Central memory CD4-positive, alpha-beta T cell (primary cell): Measurements from ENCODE around the gene ERAL1.

Experiments
- DNase-seq: peaks from one replicate; pipeline ENCODE4 v3.0.0; 2022

The ERAL1 gene

DNA sequence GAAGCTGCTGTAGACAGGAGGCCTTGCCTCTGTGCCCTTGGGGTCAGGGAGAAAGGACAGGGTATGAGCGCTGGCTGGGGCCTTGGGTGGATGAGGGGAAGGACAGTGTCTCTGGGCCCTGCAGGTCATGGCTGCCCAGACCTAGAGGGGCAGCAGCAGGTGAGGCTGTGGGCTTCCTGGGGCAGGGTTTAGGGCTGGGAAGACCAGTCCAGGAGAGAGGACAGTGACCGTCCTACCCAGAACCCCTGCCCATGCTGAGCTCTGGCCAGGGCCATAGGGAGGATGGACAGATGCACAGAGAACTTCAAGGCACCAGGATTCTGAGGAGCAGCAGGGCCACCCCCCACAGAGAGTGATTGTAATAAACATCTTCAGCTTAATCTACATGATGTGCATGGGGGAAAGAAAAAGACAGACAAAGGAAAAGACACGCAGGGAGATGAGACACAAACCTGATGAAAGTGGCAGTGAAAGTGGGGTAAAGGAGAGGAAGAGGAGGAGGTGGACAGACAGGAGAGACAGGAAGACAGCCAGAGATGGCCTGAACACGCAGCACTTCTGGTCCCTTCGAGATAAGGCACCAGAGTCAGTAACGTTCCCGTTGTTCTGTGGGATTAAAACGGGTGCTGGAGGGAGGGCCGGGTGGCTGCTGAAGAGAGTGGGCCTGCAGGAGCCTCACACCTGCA, 25.2 kb downstream of the ERAL1 start:
- no peak for DNase-seq

DNA sequence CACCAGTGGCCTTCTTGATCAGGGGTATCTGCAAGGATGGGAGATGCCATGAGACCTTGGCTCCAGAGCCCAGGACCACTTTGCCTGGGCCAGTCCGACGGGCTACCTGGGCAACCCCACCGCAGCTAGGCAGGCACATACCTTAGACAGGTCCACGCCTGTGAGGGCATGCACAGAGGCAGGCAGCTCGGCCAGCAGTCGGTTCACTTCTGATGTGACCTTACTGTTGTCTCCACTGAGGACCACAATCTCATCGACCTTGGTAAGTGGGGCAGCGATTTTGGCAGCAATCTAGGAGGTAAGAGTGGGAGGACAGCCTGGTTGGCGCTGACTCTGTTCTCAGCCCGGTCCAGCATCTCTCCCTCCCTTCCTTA, 25.7 kb downstream of the ERAL1 start:
- no peak for DNase-seq

DNA sequence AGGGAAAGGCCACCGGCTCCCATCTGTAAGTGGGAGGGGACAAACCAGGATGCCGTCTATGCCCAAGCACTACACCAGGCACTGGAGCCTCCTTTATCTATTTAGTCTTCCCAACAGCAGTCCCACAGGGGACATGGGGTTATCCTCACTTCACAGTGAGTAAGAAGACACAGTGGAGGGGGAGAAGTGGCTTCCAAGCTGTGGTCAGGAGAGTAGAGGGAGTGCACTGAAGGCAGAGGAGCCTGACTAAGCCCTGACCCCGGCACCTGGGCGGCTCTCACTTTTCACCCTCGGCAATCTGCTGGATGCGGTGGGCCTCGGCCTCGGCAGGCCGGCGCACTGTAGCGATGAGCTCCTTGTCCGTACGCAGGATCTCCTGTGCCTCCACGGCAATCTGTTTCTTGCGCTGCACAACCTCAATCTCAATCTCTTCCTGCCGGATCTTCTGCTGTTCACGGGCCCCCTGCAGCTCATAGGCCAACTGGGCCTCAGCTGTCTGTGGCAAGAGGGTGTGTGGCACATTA, 26.8 kb downstream of the ERAL1 start:
- DNase-seq, result no peak

DNA sequence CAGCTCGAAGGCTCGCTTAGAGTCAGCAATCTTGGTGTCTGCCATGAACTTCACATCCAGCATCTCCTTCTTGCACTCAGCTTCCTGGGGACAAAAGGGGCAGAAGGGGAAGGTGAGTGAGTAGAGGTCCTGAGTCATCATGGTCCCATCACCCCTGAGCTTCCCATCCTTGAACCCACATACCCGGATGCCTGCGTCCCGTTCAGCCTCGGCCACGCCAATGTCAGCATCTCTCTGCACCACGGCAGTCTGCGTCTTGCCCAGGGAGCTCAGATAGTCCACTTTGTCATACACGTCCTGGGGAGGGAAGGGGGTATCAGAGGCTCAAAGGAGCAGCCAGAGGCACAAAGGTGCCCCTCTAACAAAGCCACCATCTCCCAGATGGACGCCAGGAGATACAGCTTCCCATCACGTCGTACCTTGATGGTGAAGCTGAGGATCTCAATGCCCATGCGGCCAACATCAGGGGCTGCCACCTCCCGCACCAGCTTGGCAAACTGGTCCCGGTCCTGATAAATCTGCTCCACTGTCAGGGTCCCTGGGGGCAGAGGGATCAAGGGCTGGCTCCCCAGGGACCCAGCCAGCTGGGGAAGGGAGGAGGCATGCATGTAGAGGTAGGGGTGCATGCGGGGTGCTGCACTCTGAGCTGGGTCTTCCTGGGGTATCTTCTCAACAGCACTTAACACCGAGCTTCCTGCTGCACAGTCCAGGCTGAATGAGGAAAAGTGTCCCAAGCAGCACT, 27.5 kb downstream of the ERAL1 start:
- DNase-seq, result no peak

DNA sequence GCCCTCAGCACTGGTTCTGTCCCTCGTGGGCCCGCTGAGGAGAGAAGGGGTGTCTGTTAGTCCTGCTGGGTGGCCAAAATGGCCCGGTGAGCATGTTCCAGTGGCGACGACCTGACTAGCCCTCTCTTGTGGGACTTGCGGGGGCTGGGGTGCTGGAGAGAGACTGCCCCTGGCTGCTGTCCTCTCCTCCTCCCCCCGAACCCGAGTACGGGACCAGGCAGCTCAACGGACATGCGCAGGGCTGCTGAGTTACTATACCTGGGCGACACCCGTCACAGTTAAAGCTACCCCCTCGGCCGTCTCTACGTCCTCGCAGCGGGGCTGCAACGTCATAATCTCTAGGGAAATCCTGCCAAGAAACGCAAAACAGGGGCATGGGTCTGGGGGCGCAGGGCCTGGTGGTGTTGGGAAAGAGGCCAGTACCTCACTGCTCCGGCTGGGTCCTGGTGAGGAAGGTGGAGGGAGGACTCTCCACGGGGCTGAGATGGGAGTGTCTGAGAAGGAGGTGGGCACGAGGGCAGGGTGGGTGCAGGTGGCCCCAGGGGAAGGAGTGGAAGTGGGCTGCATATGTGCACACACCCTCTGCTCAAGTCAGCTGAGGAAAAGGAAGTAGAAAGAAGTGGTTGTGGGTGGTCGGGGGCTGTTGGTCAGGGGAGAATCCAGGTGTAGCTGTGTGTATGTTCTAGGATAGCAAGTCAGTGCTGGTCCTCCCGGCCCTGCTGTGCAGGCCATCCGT, 29.3 kb downstream of the ERAL1 start:
- no peak for DNase-seq

DNA sequence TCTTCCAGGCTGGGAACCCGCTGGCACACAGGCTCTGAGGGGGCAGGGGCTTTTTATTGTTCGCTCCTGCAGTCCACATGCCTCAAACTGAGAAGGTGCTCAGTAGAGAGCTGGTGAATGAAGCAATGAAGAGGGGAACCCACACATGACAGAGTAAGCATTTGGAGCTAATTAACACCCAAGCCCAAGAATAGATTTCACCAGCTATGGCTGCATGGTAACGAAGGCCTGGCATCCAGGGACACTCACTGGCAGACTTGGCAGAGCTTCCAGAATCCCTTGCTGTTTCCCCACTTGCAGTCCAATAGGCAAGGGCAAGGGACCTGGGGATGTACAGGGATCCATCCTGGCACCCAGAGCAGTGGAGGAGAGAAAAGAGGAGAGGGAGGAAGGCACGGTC, 30.5 kb downstream of the ERAL1 start:
- no peak for DNase-seq

DNA sequence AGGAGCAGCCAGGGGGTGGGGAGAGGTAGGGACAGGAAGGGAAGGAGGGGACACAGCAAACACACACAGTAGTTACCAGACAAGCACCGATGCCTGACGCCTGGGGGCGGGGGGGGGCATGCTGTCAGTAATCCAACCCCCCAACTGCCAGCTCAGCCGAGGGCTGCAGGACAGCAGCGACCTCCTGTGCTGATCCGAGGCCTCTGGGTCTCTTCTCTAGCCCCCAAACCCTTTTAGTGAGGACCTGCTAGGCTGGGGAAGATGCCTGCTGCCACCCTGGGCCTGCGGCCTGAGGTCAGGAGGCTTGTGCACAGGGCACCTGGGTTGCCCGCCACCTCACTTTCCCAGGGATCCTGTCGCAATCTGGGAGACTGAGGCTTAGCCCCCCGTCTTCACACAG, 31.1 kb downstream of the ERAL1 start:
- DNase-seq, result no peak

DNA sequence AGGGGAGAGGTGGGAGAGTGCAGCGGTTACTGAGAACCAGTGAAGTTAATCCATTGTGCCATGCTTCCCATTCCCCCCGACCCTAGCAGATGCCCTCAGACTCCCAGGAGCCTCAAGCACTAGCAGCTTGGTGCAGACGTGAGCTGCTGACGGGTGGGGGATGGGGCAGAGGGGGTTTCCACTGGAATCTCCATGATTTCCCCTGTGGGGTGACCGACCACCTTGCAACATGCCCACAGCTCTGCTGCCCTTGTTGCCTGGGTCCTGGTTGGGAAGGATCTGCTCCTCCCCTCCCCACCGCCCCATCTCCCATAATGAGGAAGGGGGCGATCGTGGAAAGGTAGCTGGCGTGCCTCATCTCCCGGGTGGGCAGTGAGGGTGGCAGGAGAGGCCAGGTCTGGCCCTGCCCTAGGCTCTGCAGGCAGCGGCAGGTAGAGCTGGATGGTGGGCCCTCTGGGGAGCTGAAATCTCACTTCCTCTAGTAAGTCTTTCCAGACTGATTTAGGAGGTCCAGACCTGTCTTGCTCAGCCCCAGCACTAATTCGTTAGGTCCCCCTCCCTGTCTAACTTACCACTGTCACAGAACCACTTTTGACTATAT, 33.2 kb downstream of the ERAL1 start:
- no peak for DNase-seq

DNA sequence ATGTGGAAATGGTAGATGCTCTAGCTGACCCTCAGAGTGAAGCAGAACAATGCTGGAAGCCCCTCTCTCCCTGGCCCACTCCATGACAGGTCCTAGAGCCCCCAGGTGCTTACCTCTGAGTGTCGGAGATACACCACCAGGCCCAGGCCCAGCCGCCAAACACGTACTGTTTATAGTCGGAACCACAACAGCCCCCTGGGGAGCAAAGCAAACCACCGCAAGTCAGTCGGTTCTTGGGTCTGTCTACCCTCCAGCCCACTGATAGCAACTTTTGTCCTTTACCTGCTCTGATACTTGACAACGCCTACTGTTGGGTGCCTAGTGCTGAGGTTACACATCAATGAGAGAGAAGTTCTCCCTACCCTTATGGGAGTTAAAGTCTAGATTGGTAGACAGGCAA, 34.0 kb downstream of the ERAL1 start:
- DNase-seq, result no peak

DNA sequence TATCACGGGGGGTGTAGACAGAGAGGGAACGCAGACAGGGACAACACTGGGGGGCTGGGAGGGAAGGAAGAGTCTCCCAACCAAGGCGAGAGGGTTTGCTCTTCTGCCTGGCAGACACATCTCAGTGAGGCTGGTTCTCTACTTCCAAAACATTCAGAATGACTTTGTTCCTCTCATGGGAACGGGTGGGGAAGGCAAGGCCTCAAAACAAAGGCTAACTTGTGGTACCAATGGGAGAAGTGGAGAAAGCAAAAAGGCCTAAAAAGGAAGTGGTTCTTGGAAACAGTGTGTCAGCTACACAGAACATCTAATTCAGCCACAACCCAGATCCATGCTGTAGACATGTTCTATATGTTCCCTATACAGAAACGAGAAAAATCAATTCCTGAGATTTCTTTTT, 35.2 kb downstream of the ERAL1 start:
- DNase-seq, result no peak

DNA sequence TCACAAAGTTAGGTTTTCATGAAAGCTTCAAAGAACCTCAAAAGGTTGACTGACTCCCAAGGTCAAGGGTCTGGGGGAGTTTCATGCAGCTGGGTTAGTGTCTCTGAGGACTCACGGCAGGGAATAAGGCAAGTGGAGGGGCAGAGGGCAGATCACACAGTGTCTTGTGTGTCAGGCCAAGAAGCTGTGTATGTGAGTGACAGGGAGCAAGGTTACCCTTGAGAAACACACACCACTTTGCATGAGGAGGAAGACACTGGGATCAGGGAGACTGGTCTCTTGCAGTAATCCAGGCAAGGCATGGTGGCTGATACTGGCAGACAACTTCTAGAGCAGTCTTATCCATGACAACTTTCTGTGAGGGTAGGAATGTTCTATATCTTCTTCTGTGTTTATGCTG, 36.4 kb downstream of the ERAL1 start:
- DNase-seq, result no peak

DNA sequence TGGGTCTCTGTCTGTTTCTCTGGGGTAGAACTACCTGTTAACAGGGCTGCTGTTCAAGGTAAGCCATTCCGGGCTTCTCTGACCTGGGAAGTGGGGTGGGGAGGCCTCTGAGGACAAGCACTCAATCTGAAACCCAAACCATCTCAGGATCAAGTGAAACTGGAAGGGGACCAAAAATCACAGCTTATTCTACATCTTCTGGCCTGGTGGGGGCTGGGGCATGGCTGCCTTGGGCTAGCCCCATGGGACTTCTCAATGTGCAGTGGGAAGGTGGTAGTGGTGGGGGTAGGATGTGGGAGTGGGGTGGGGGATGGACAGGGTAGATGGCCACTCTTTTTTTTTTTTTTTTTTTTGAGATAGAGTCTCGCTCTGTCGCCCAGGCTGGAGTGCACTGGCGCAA, 37.2 kb downstream of the ERAL1 start:
- DNase-seq, result no peak

DNA sequence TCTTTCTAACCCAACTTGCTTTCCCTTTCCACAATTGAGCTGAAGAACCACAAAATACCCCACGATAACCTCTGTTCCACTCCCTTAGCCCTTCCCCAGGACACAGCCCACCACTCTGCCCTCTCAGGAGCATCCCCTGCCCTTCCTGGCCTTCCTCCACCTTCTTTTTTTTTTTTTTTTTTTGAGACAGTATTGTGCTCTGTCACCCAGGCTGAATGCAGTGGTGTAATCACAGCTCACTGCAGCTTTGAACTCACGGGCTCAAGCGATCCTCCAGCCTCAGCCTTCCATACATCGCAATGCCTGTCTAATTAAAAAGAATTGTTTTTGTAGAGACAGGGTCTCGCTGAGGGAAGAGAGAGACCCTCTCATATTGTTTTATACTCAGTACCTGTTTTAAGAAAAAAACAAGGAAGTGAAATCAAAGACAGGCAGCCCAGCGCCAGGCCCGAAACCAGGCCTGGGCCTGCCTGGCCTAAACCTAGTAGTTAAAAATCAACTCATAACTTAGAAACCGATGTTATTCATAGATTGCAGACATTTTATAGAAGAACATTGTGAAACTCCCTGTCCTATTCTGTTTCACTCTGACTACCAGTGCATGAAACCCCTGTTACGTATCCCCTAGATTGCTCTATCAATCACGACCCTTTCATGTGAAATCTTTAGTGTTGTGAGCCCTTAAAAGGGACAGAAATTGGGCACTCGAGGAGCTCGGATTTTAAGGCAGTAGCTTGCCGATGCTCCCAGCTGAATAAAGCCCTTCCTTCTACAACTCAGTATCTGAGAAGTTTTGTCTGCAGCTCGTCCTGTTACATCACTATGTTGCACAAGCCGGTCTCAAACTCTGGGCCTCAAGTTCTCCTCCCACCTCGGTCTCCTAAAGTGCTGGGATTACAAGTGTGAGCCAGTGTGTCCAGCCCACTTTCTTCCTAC, 38.7 kb downstream of the ERAL1 start:
- peak; percentile 32 for DNase-seq

DNA sequence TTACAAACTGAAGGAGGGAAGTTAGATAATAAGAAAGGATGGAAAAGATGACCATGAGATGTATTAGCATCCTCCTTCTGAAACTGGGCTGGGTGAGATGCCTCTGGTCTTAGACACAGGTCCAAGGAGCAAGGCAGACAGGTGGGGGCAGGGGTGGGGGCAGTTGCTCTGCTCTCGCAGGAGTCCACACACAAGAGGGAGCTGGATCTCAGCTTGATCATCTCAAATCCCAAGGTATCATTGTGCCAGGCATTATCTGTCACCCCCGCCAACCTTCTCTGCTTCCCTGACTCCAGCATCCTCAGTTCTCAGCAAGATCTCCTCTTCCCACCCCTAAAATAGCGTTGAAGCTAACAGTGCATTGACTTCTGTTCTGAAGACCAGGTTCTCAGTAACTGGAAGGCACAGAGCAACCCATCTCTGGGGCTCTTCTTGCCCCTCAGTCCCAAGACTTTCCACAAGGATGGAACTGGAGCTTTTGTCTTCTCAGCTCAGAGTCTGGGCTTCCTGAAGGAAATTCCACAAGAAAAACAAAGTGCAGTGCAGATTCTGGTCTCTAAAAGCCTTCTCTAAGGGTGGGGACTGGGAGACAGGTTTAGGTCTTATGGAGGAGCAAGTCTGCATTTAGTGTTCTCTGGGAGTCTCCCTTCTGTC, 41.1 kb downstream of the ERAL1 start:
- DNase-seq, result no peak

DNA sequence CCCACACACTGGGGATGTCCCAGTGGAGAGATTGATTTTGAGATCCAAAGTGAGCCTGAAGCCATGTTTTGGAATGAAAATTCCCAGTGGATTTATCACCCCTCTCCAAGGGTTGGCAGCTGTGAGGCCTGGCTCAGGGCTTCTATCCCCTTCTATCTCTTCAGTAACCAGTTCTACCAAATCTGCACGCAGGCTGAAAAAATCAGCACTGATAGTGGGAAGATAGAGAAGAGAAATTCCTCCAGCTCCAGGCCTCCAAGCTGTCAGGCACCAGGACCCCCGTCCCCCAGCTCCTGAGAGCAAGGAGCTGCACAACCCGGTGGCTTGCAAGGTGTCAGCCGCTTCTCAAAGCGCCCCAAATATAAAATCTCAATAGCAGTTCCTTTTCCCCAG, 41.7 kb downstream of the ERAL1 start:
- no peak for DNase-seq

DNA sequence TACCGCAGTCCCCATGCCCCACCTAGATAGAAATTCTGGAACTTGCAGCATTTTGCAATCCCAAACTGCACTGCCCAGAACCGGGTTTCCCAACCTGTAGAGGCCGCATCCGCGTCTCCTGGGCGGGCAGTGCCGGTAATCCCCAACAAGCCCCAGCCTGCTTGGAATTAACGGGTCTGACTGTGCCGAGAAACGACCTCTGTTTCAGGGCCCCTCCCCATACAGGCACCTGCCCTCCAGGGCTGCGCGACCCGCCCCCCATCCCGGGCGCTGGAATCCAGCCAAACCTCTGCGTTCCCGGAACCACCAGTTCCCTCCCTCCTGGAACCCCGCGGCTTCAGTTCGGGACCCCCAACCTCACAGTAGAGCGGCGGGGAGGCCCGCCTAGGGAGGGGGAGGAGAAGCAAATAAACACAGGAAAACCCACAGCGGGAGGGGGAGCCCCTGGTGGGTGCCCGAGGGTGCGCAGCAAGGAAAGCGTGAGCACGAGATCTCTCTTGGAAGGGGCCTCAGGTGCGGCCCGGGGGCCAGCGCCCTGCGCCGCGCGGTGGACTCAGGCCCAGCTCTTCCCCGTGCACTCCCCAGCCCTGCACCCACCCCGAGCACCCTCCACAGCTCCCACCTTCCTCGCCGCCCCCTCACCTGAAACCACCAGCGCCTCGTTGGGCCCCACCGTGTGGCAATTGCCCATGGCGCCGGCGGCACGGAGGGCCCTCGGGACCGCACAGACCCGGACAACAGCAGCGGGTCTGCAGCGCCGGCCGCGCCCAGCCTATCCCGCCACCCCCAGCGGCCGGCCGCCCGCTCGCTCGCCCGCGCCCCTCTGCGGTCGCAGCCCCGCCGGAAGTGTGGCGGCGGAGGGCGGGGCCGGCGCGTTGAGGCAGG, 42.3 kb downstream of the ERAL1 start, which contains the start of gene FLOT2:
Gene FLOT2, minus strand, starts transcription at position 850 of the 885 bp plus-strand sequence. Its CDS starts 159 bp downstream, at position 691.
- DNase-seq, result peak; percentile 69

DNA sequence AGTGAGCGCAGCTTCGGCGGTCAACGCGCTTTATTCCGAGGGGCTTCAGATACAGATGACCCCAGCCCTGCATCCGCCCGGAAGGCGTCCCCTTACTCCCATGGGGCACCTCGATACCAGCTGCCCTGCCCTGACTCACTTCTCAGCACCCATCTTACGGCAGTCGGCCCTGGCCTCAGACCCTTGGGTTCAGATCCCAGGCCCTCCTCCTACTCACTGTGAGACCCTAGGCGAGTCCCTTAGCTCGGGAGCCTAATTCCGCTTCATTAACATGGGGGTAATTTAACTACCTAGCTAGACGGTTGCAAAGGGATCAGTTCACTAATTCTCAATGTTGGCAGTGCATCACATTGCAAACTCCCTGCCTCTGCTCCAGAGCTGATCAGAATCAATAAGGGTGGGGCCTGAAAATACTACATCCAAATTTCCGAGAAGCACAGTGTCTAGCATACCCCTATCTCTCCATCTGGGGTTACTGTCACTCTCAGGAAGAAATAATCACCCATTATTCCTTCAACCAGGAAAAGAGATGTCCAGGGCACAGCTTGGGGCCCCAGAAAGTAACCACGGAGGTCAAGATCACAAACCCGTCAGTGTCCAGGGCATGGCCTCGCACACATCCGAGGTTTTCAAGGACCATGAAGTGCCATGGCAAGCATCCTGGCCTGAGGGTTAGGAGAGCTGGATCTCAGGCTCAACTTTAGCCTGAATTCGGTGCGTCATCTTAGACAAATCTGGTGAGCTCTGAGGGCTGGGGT, 43.1 kb downstream of the ERAL1 start:
- DNase-seq, result no peak

DNA sequence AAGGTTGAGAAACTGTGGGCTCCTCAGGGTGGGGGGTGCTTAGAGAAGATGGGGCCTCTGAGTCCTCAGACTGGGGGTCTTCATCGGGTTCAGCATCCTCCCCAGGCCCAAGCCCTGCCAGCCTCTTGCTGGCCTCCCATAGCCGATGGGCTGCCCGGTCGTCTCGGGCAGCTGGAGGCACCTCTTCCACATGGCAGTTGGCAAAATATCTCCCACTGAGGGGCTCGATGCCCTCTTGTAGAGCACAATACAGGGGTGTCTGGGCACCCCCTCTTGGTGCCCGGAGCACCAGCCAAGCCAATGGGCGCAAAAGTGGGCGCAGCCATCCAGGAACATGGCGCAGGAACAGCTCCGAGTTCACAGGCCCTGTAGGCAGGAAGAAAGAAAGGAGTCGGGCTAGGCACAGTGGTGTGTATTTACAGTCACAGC, 43.7 kb downstream of the ERAL1 start:
- no peak for DNase-seq

DNA sequence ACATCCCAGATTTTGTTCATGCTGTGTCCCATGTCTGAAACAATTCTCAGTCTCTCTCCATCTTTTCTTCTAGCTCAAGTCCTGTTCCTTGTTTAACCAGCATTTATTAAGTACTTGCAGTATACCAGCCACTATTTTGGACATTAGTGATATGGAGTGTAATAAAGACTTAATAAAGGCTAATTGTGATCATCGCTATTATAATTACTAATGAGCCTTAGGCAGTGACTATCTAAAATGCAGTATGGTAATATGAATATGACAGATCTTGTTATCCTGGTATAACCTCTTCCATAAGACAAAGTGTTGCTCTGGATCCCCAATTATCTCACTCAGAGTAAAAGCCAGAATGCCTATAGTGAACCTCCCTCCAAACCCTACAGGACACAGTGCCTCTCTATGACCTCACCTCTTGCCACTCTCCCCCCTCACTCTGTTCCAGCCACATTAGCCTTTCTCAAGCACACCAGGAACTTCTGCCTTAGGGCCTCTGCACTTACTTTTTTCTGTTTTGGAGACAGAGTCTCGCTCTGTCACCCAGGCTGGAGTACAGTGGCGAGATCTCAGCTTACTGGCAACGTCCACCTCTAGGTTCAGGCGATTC, 44.5 kb downstream of the ERAL1 start:
- DNase-seq, result no peak
